Esophagus muscularis mucosa (tissue), 4 donors: ENCODE results near the gene NOD1.

Experiments
- EP300 ChIP-seq: sonication (generic); formaldehyde crosslinking; IDR thresholded peaks from one replicate; pipeline ENCODE4 v1.6.1; 2017; ENCODE audit warnings: antibody characterized with exemption
- POLR2A ChIP-seq: fragments of 450-650 bp; IDR thresholded peaks from one replicate; pipeline ENCODE4 v1.6.1; 2017; ENCODE audit warnings: antibody characterized with exemption, moderate library complexity, mild to moderate bottlenecking, low read depth
- POLR2AphosphoS5 ChIP-seq, 2 donors: sonication (generic); formaldehyde crosslinking; IDR thresholded peaks; one replicate each; pipeline ENCODE4 v1.6.1; 2017; ENCODE audit warnings: antibody characterized with exemption in 2 of 2
- TF ChIP-seq, protein P1 (sequence below), 3 experiments: fragments of 200-600 bp in 2 of 3; fragments of 450-650 bp in 1 of 3; sonication (generic) in 2 of 3; IDR thresholded peaks; one replicate each; pipeline ENCODE4 v1.5.1; 2017 to 2019; ENCODE audit warnings: antibody characterized with exemption in 3 of 3, mild to moderate bottlenecking in 2 of 3, moderate library complexity in 1 of 3

DNA sequence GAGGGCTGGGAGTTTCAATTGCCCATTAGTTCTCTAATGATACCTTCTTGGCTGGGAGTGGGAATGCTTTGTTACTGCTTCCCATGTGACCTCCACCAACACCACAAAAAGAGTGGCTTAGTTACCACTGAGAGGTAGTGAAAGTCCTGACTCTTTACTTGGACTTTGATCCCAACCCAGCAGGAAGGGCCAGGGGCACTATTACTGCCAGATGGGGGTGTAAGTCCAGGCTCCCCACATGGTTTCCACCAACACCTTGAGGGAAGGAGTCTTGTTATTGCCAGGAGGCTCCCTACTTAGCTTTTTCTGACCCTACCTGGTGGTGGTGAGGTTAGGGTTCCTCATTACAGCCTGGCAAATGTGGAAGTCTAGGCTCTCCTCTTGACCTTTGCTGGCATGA lies 14.6 kb upstream of the NOD1 start:
- TF ChIP-seq, protein P1, sequence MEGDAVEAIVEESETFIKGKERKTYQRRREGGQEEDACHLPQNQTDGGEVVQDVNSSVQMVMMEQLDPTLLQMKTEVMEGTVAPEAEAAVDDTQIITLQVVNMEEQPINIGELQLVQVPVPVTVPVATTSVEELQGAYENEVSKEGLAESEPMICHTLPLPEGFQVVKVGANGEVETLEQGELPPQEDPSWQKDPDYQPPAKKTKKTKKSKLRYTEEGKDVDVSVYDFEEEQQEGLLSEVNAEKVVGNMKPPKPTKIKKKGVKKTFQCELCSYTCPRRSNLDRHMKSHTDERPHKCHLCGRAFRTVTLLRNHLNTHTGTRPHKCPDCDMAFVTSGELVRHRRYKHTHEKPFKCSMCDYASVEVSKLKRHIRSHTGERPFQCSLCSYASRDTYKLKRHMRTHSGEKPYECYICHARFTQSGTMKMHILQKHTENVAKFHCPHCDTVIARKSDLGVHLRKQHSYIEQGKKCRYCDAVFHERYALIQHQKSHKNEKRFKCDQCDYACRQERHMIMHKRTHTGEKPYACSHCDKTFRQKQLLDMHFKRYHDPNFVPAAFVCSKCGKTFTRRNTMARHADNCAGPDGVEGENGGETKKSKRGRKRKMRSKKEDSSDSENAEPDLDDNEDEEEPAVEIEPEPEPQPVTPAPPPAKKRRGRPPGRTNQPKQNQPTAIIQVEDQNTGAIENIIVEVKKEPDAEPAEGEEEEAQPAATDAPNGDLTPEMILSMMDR (IDR thresholded peaks at IDR 0.05) = no peak
- TF ChIP-seq POLR2A = no peak
- no peak for TF ChIP-seq EP300
- no peak for TF ChIP-seq POLR2AphosphoS5 (IDR thresholded peaks at IDR 0.05)
